Upper lobe of left lung (tissue), 6 donors: ENCODE results near the gene OCEL1. TPM values are rescaled to one million over a fixed set of nuclear protein-coding genes. Genes with fewer than 3 reads are reported as not detected.
"Not testable (repeated sequence)": the region's sequence is repeated elsewhere in the genome, so short reads cannot be mapped to it uniquely, and the experiment has no call there.

Experiments
- ATAC-seq, 2 donors: fragments of 200-7000 bp; cut with Tn5 transposase; one replicate each; pipeline ENCODE4 v1.9.1; 2022; ENCODE audit warnings: mild to moderate bottlenecking in 2 of 2, moderate library complexity in 2 of 2; ENCODE audit not compliant: low FRiP score in 2 of 2
- DNase-seq, 2 donors: peaks; one replicate each; pipeline ENCODE4 v3.0.0-alpha.2; 2019 to 2020
- H3K27ac ChIP-seq, 4 donors: fragments of 200-600 bp; sonication (generic); one replicate each; pipeline ENCODE4 v1.5.1; 2016 to 2019
- H3K27me3 ChIP-seq, 4 donors: fragments of 200-600 bp; sonication (generic); one replicate each; pipeline ENCODE4 v1.5.1; 2017 to 2019
- H3K36me3 ChIP-seq, 4 donors: fragments of 200-600 bp; sonication (generic); one replicate each; pipeline ENCODE4 v1.5.1; 2016 to 2019
- H3K4me1 ChIP-seq, 4 donors: fragments of 200-600 bp; sonication (generic); one replicate each; pipeline ENCODE4 v1.5.1; 2018 to 2019
- H3K4me3 ChIP-seq, 4 donors: fragments of 200-600 bp; sonication (generic); one replicate each; pipeline ENCODE4 v1.5.1; 2017 to 2019; ENCODE audit warnings: mild to moderate bottlenecking in 2 of 4, moderate library complexity in 1 of 4
- H3K9me3 ChIP-seq, 4 donors: fragments of 200-600 bp; sonication (generic); one replicate each; pipeline ENCODE4 v1.5.1; 2018 to 2019
- CTCF ChIP-seq, 6 experiments: fragments of 450-650 bp in 4 of 6; fragments of 200-600 bp in 2 of 6; sonication (generic) in 2 of 6; IDR thresholded peaks; one replicate each; pipeline ENCODE4 v1.5.1; 2016 to 2019; ENCODE audit warnings: antibody characterized with exemption in 6 of 6
- EP300 ChIP-seq, 4 donors: sonication (generic); formaldehyde crosslinking; IDR thresholded peaks; one replicate each; pipeline ENCODE4 v1.5.1; 2017; ENCODE audit warnings: antibody characterized with exemption in 4 of 4, control low read depth in 2 of 4
- POLR2A ChIP-seq, 4 donors: fragments of 450-650 bp; IDR thresholded peaks; one replicate each; pipeline ENCODE4 v1.5.1; 2016 to 2017; ENCODE audit warnings: antibody characterized with exemption in 4 of 4, mild to moderate bottlenecking in 2 of 4
- POLR2AphosphoS5 ChIP-seq, 2 donors: sonication (generic); formaldehyde crosslinking; IDR thresholded peaks; one replicate each; pipeline ENCODE4 v1.5.1; 2017; ENCODE audit warnings: antibody characterized with exemption in 2 of 2
- WGBS, 2 donors: methylation state at CpG; one replicate each; pipeline ENCODE4 v1.1.5; 2017 to 2018; 5-methylcytosine and 5-hydroxymethylcytosine counted together
- total RNA-seq, 6 donors: library from RNA; depleted of rRNA in 4 of 6; stranded (reverse); fragments of >200 nt in 4 of 6; gene quantifications; one replicate each; pipeline versions ENCODE4 v1.1.0 to v1.2.1, GENCODE V29; 2016 to 2021
- donor health status: DM: no; HTN: no; CAD: no; lungs with moderate emphysema.
- donor health status: DM: no; HTN: yes; CAD: no; lungs with severe emphysema.

Gene OCEL1
- total RNA-seq, 6 donors from 2014 or later = 12.3 to 37.7 (median 25.8) TPM

DNA sequence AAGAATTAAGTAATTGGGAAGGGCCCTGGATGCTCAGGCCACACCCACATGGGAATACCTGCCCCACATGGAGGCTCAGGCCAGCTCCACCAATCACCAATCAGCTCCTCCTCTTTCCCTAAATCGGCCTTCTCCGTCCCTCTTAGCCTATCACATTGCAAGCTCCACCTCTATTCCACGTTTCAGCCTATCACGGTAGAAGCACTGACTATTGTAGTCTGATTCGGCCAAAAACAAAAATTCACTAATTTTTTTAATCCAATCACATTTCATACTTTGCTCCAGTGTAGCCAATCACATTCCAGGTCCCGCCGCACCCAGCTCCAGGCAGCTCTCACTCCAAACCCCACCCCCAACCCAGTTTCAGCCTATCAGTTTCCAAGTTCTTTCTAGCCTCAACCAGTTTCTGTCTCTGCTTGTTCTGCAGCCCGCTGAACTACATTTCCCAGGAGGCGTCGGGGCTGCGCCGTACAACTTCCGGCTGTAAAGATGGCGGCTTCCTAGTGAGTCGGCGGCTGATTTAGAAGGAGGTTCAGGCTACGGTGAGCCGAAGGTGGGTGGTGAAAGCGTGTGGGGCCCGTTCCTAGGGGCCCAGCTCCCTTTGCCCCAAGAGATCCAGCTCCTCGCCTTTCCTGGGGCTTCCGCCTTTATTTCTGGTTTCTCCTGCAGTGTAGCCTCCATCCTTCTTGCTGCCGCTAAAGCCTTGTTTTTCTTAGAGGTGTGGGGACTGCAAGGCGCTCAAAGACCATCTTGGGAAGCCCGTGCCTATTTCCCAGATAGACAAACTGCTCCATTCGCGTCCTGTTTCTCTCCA lies 41.2 kb downstream of the OCEL1 start, which contains the start of gene BABAM1:
Gene BABAM1 (plus strand): TSS at position 469 of the 814 bp plus-strand sequence. CDS start 1,364 bp downstream, outside the sequence.
- Histone ChIP-seq H3K9me3 (no peaks in the 10 kb centered on the region), H3K27ac (peak within 1 kb of the TSS; percentile 63 to 86 (median 74)), H3K27me3 (no peaks in the 10 kb centered on the region), H3K4me1 (peaks cover 6 to 30% (median 16%) of the 10 kb centered on the region in 4 donors), H3K36me3 (peaks cover 6 to 34% (median 26%) of the 10 kb centered on the region in 4 donors), H3K4me3 (peak within 1 kb of the TSS; percentile 39 to 91 (median 66))
- ATAC-seq (peak; percentile 98), DNase-seq (peak; percentile 90 to 98)
- WGBS, 2 donors = 0 to 1% methylated on average over 27 of the region's 27 CpGs
- peak in 2 of 4 donors; percentile 31 to 51 for TF ChIP-seq POLR2A (IDR thresholded peaks at IDR 0.05)
- no peak for TF ChIP-seq CTCF (IDR thresholded peaks at IDR 0.05)
- TF ChIP-seq POLR2AphosphoS5 (IDR thresholded peaks at IDR 0.05) = peak; percentile 49 to 79
- TF ChIP-seq EP300 (IDR thresholded peaks at IDR 0.05) = no peak

DNA sequence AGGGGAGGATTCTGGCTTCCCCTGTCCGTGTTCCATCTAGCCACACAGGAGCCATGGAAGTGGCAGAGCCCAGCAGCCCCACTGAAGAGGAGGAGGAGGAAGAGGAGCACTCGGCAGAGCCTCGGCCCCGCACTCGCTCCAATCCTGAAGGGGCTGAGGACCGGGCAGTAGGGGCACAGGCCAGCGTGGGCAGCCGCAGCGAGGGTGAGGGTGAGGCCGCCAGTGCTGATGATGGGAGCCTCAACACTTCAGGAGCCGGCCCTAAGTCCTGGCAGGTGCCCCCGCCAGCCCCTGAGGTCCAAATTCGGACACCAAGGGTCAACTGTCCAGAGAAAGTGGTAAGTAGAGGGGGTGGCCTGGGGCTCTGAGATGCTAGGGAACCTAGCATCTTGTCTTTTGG lies 42.7 kb downstream of the OCEL1 start:
- Histone ChIP-seq H3K9me3 (no peaks in the 10 kb centered on the region), H3K36me3 (peaks cover 6 to 49% (median 38%) of the 10 kb centered on the region in 4 donors), H3K27me3 (no peaks in the 10 kb centered on the region), H3K27ac (no peak overlapping the region), H3K4me1 (peaks cover 6 to 30% (median 16%) of the 10 kb centered on the region in 4 donors), H3K4me3 (no peak overlapping the region)
- no peak for ATAC-seq
- DNase-seq = no peak
- 94 to 98% methylated on average over 6 to 13 of the region's 13 CpGs for WGBS, 2 donors
- no peak for TF ChIP-seq EP300 (IDR thresholded peaks at IDR 0.05)
- TF ChIP-seq POLR2AphosphoS5 (IDR thresholded peaks at IDR 0.05) = no peak
- TF ChIP-seq POLR2A (IDR thresholded peaks at IDR 0.05) = no peak
- TF ChIP-seq CTCF (IDR thresholded peaks at IDR 0.05) = no peak

- not testable (repeated sequence) for ATAC-seq, H3K27ac ChIP-seq, DNase-seq, H3K4me1 ChIP-seq, H3K4me3 ChIP-seq, H3K27me3 ChIP-seq, H3K9me3 ChIP-seq
- 98 to 100% methylated on average over 3 of the region's 3 CpGs for WGBS, 2 donors
- peaks cover 16 to 91% (median 72%) of the 10 kb centered on the region in 4 donors for H3K36me3 ChIP-seq
Observed at GRCh38 chr19:17274892-17275291, 48.9 kb downstream of the OCEL1 start.

DNA sequence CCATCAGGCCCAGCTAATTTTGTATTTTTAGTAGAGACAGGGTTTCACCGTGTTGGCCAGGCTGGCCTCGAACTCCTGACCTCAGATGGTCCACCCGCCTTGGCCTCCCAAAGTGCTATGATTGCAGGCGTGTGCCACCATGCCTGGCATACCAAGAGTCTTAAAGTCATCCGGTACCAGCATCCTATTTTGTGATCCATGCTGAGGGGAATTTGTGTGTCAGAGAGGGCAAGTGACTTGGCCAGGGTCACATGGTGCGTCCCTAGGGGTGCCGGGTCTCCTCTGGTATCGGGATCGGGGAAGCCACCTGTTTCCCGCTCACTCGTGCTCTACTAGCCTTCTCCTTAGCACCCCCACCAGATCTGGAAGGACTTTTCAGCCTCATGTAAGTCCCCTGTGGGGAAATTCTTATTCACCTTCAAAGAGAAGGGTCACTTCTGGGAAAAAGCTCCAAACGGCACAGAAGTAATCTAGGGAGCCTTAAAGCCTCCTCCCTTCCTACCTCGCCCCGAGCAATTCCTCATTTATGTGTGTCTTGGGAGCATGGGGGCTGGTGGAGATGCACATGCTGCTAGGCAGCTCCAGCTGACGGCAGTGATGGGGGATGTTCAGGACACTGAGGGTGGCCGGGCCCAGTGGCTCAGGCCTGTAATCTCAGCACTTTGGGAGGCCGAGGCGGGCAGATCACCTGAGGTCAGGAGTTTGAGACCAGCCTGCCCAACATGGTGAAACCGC lies 49.6 kb downstream of the OCEL1 start:
- Histone ChIP-seq H3K27me3 (no peaks in the 10 kb centered on the region), H3K4me1 (no peaks in the 10 kb centered on the region), H3K27ac (no peak overlapping the region), H3K4me3 (no peak overlapping the region), H3K36me3 (peaks cover 16 to 84% (median 67%) of the 10 kb centered on the region in 4 donors), H3K9me3 (no peaks in the 10 kb centered on the region)
- ATAC-seq = no peak
- 96 to 98% methylated on average over 17 of the region's 19 CpGs for WGBS, 2 donors
- no peak for DNase-seq
- TF ChIP-seq POLR2AphosphoS5 (IDR thresholded peaks at IDR 0.05) = no peak
- no peak for TF ChIP-seq POLR2A (IDR thresholded peaks at IDR 0.05)
- TF ChIP-seq CTCF (IDR thresholded peaks at IDR 0.05) = no peak
- TF ChIP-seq EP300 (IDR thresholded peaks at IDR 0.05) = no peak

Other genes starting within 250 kb of the OCEL1 start
- 100 to 1,000 TPM in 1 of 6 donors, 10 to 100 TPM in 5; 35.8 to 262 (median 61.1) TPM for gene CPAMD8, start 199.4 kb upstream of the OCEL1 start, total RNA-seq
- gene HAUS8, start 150.8 kb upstream of the OCEL1 start, total RNA-seq = 10 to 100 TPM in 2 of 6 donors, 1 to 10 TPM in 4; 4.9 to 21.0 (median 8.7) TPM
- 100 to 1,000 TPM in 4 of 6 donors, 10 to 100 TPM in 2; 72.3 to 408 (median 146) TPM for gene MYO9B, start 150.4 kb upstream of the OCEL1 start, total RNA-seq
- gene USE1, start 10.9 kb upstream of the OCEL1 start, total RNA-seq = 10 to 100 TPM; 21.6 to 49.3 (median 23.9) TPM
- gene NR2F6, start 19.7 kb downstream of the OCEL1 start, total RNA-seq = 10 to 100 TPM; 55.5 to 86.8 (median 63.1) TPM
- gene USHBP1, start 38.5 kb downstream of the OCEL1 start, total RNA-seq = 10 to 100 TPM in 4 of 6 donors, 1 to 10 TPM in 2; 9.1 to 21.4 (median 10.7) TPM
- gene BABAM1, start 41.2 kb downstream of the OCEL1 start, total RNA-seq = 10 to 100 TPM; 45.1 to 95.3 (median 82.3) TPM
- gene ANKLE1, start 55.7 kb downstream of the OCEL1 start, total RNA-seq = 10 to 100 TPM in 1 of 6 donors, 1 to 10 TPM in 3, under 1 TPM in 2; 0.57 to 13.6 (median 1.4) TPM
- 10 to 100 TPM; 19.7 to 23.4 (median 21.2) TPM for gene ABHD8, start 77.2 kb downstream of the OCEL1 start, total RNA-seq
- 100 to 1,000 TPM in 5 of 6 donors, 10 to 100 TPM in 1; 98.3 to 176 (median 122) TPM for gene MRPL34, start 79.6 kb downstream of the OCEL1 start, total RNA-seq
- gene DDA1, start 83.3 kb downstream of the OCEL1 start, total RNA-seq = 10 to 100 TPM; 11.5 to 42.8 (median 28.4) TPM
- 10 to 100 TPM in 4 of 6 donors, 1 to 10 TPM in 2; 9.0 to 45.1 (median 16.4) TPM for gene ANO8, start 108.6 kb downstream of the OCEL1 start, total RNA-seq
- 10 to 100 TPM; 14.9 to 95.3 (median 26.4) TPM for gene GTPBP3, start 111.3 kb downstream of the OCEL1 start, total RNA-seq
- 100 to 1,000 TPM in 1 of 6 donors, 10 to 100 TPM in 1, 1 to 10 TPM in 4; 1.0 to 103 (median 6.9) TPM for gene PLVAP, start 151.1 kb downstream of the OCEL1 start, total RNA-seq
- 1 to 10 TPM in 2 of 6 donors, under 1 TPM in 1, not detected in 3; 0.83 to 2.2 (median 2.1) TPM for gene CCDC194, start 168.0 kb downstream of the OCEL1 start, total RNA-seq
- 100 to 1,000 TPM in 1 of 6 donors, 10 to 100 TPM in 5; 30.4 to 197 (median 74.1) TPM for gene BST2, start 179.4 kb downstream of the OCEL1 start, total RNA-seq
- gene MVB12A, start 193.8 kb downstream of the OCEL1 start, total RNA-seq = 10 to 100 TPM; 25.1 to 55.2 (median 49.1) TPM
- under 1 TPM in 1 of 6 donors, not detected in 5; 0.14 TPM for gene TMEM221, start 222.4 kb downstream of the OCEL1 start, total RNA-seq
- gene NXNL1, start 234.7 kb downstream of the OCEL1 start, total RNA-seq = not detected
- gene SLC27A1, start 244.3 kb downstream of the OCEL1 start, total RNA-seq = 10 to 100 TPM; 21.0 to 88.0 (median 30.8) TPM